Naive thymus-derived CD8-positive, alpha-beta T cell (primary cell): ENCODE data around the gene TSEN54. TPM values are rescaled to one million over a fixed set of nuclear protein-coding genes. Genes with fewer than 3 reads are reported as not detected.

Source experiments
- ATAC-seq, 2 donors: fragments of 150-1000 bp; cut with Tn5 transposase in 1 of 2; sonication (Bioruptor Pico), chemical (Tn5 transposase) in 1 of 2; 1 replicate in 1 of 2; 2 replicates in 1 of 2; pipeline ENCODE4 v1.10.0; 2021; ENCODE audit warnings: mild to moderate bottlenecking in 2 of 2, moderate library complexity in 2 of 2
- POLR2A ChIA-PET: fragments of 350-600 bp; sonication (Branson Sonifier 250); formaldehyde crosslinking; loops from one replicate; lab custom pipeline; 2021; ENCODE audit warnings: antibody characterized with exemption; lab: Charles Lee
- DNase-seq, 10 donors: peaks; one replicate each; pipeline versions ENCODE4 v3.0.0 to v3.0.0-alpha.2; 2020 to 2022
- H3K27ac Mint-ChIP-seq, 10 donors: one replicate each; pipeline ENCODE4 v1.8.0; 2020 to 2022; ENCODE audit warnings: mild to moderate bottlenecking in 10 of 10, mixed read lengths in 10 of 10, moderate library complexity in 4 of 10, inconsistent platforms in 1 of 10
- H3K27me3 Mint-ChIP-seq, 5 donors: one replicate each; pipeline ENCODE4 v1.8.0; 2021 to 2022; ENCODE audit warnings: mixed read lengths in 5 of 5
- H3K36me3 Mint-ChIP-seq, 3 donors: one replicate each; pipeline ENCODE4 v1.8.0; 2020 to 2022; ENCODE audit warnings: mixed read lengths in 3 of 3, mild to moderate bottlenecking in 2 of 3, inconsistent platforms in 1 of 3
- H3K4me1 Mint-ChIP-seq, 4 donors: one replicate each; pipeline ENCODE4 v1.8.0; 2021 to 2022; ENCODE audit warnings: mixed read lengths in 4 of 4
- H3K4me3 Mint-ChIP-seq, 10 donors: one replicate each; pipeline ENCODE4 v1.8.0; 2020 to 2022; ENCODE audit warnings: mild to moderate bottlenecking in 10 of 10, mixed read lengths in 10 of 10, moderate library complexity in 6 of 10, inconsistent platforms in 1 of 10
- H3K9me3 Mint-ChIP-seq, 9 donors: one replicate each; pipeline ENCODE4 v1.8.0; 2020 to 2022; ENCODE audit warnings: mixed read lengths in 9 of 9, mild to moderate bottlenecking in 3 of 9, inconsistent platforms in 1 of 9, moderate library complexity in 1 of 9
- polyA plus RNA-seq, 3 donors: library from polyadenylated mRNA; unstranded; fragments of 300-500 nt; fragmentation: Illumina TruSeq; gene quantifications; one replicate each; pipeline ENCODE4 v1.2.3, GENCODE V29; 2021
- total RNA-seq, 8 experiments: library from RNA in 2 of 8; stranded (reverse) in 2 of 8; gene quantifications; one replicate each; pipeline ENCODE4 v1.2.3 and lab custom pipeline; 2021 to 2026

TSEN54 gene
- total RNA-seq, result 10 to 100 TPM; 53.1 to 54.4 TPM
- 100 to 1,000 TPM in 2 of 3 donors, 10 to 100 TPM in 1; 98.2 to 121 (median 103) TPM for polyA plus RNA-seq
- 49.4 to 82.2 (median 69.1) reads per million in 6 experiments for total RNA-seq (lab: John Stamatoyannopoulos, UW)

- Mint-ChIP-seq H3K36me3 (peaks cover 0 to 26% (median 8%) of the 10 kb centered on the region in 3 donors), H3K9me3 (no peaks in the 10 kb centered on the region), H3K27ac (peak within 1 kb of the TSS in 9 of 10 donors; percentile 90 to 98 (median 96)), H3K27me3 (no peaks in the 10 kb centered on the region), H3K4me1 (peaks cover 13 to 30% (median 26%) of the 10 kb centered on the region in 4 donors), H3K4me3 (peak within 1 kb of the TSS; percentile 71 to 90 (median 85))
- POLR2A ChIA-PET, result interaction anchor here (0.6 to 3.1 kb wide), 26 partner anchors 9 to 1066 kb away, joined by 3 to 32 read pairs (median 4); partner anchors contain the start of genes FDXR, GRB2, LLGL2 and MIF4GD
- DNase-seq (peak; percentile 88 to 97 (median 92)), ATAC-seq (peak; percentile 74 to 76)
Measured at GRCh38 chr17:75516255-75516618, at the start of gene TSEN54. Gene TSEN54 (plus strand): TSS chr17:75516528. CDS start chr17:75516561, 33 bp downstream.

- ATAC-seq (no peak), DNase-seq (no peak)
- Mint-ChIP-seq H3K27me3 (no peaks in the 10 kb centered on the region), H3K9me3 (no peaks in the 10 kb centered on the region), H3K36me3 (peaks cover 7 to 23% (median 8%) of the 10 kb centered on the region in 3 donors), H3K4me1 (peaks cover 12 to 32% (median 14%) of the 10 kb centered on the region in 4 donors), H3K4me3 (no peak overlapping the region), H3K27ac (peak overlapping the region in 1 of 10 donors; percentile 47)
- POLR2A ChIA-PET, result interaction anchor here (1.4 kb wide), 1 partner anchor 12 kb away, joined by 4 read pairs; the partner anchor contains the start of gene TMEM94
Measured at GRCh38 chr17:75468291-75468754, 48.0 kb upstream of the TSEN54 start.

DNA sequence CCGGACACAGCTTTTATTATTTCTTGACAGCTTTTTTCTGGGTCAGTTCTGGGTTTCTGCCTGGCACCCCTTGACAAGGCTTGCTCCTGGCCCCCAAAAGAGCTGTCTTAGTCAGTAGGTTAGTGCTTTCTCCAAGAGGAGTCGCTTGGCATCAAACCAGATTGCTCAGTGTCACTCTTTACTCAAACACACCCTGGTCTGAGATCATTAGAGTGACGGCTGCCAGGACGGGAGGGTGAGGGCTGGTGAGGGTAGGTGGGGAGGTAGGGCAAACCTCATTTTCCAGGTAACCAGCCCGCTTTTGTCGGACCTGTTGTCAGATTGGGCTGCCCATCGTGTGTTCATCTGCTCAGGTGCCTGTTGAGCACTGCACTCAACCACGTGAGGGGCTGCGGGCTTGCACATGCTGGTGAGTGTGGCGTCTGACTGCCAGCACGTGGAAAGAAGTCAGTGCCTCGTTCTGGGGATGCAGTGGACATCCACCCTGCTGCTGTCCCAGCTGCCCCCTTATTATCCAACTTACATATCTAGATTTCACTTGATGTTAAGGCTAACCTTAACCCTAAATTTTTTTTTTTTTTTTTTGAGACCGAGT, 47.5 kb upstream of the TSEN54 start:
- Mint-ChIP-seq H3K4me1 (peaks cover 8 to 26% (median 10%) of the 10 kb centered on the region in 4 donors), H3K27ac (peak overlapping the region in 1 of 10 donors; percentile 47), H3K27me3 (no peaks in the 10 kb centered on the region), H3K4me3 (no peak overlapping the region), H3K9me3 (no peaks in the 10 kb centered on the region), H3K36me3 (peaks cover 7 to 28% (median 8%) of the 10 kb centered on the region in 3 donors)
- no peak for DNase-seq
- POLR2A ChIA-PET, result interaction anchor here (1.4 kb wide), 1 partner anchor 12 kb away, joined by 4 read pairs; the partner anchor contains the start of gene TMEM94
- no peak for ATAC-seq

GRCh38 chr17:75471207-75471606, 45.1 kb upstream of the TSEN54 start:
- DNase-seq (no peak), ATAC-seq (no peak)
- H3K4me1 Mint-ChIP-seq, result peaks cover 1 to 9% (median 4%) of the 10 kb centered on the region in 4 donors
- no peaks in the 10 kb centered on the region for H3K9me3 Mint-ChIP-seq
- POLR2A ChIA-PET, result interaction anchor here (0.7 kb wide), 1 partner anchor 167 kb away, joined by 6 read pairs; no protein-coding TSS in a partner anchor
- no peaks in the 10 kb centered on the region for H3K27me3 Mint-ChIP-seq
- H3K4me3 Mint-ChIP-seq, result no peak overlapping the region
- H3K36me3 Mint-ChIP-seq, result peaks cover 7 to 38% (median 10%) of the 10 kb centered on the region in 3 donors
- peak overlapping the region in 1 of 10 donors; percentile 48 for H3K27ac Mint-ChIP-seq

- ATAC-seq (no peak), DNase-seq (no peak)
- Mint-ChIP-seq H3K4me1 (peaks cover 1 to 13% (median 6%) of the 10 kb centered on the region in 4 donors), H3K36me3 (peaks cover 7 to 47% (median 14%) of the 10 kb centered on the region in 3 donors), H3K27ac (peak overlapping the region in 2 of 10 donors; percentile 19 to 27), H3K27me3 (no peaks in the 10 kb centered on the region), H3K9me3 (no peaks in the 10 kb centered on the region), H3K4me3 (no peak overlapping the region)
- POLR2A ChIA-PET, result no interaction called here
Measured at GRCh38 chr17:75472119-75472518, 44.2 kb upstream of the TSEN54 start.

GRCh38 chr17:75473246-75473645, 43.1 kb upstream of the TSEN54 start:
- POLR2A ChIA-PET, result no interaction called here
- DNase-seq, result no peak
- no peaks in the 10 kb centered on the region for H3K9me3 Mint-ChIP-seq
- H3K27me3 Mint-ChIP-seq, result no peaks in the 10 kb centered on the region
- H3K36me3 Mint-ChIP-seq, result peaks cover 7 to 47% (median 14%) of the 10 kb centered on the region in 3 donors
- no peak overlapping the region for H3K4me3 Mint-ChIP-seq
- peak overlapping the region in 2 of 10 donors; percentile 48 to 56 for H3K27ac Mint-ChIP-seq
- ATAC-seq, result no peak
- H3K4me1 Mint-ChIP-seq, result peaks cover 1 to 9% (median 5%) of the 10 kb centered on the region in 4 donors

- ATAC-seq (no peak), DNase-seq (no peak)
- POLR2A ChIA-PET, result interaction anchor here (0.9 kb wide), 2 partner anchors 18 to 90 kb away, joined by 3 to 4 read pairs; partner anchors contain the start of gene TMEM94
- peaks cover 1 to 9% (median 5%) of the 10 kb centered on the region in 4 donors for H3K4me1 Mint-ChIP-seq
- H3K4me3 Mint-ChIP-seq, result no peak overlapping the region
- no peaks in the 10 kb centered on the region for H3K27me3 Mint-ChIP-seq
- no peaks in the 10 kb centered on the region for H3K9me3 Mint-ChIP-seq
- peaks cover 7 to 47% (median 13%) of the 10 kb centered on the region in 3 donors for H3K36me3 Mint-ChIP-seq
- H3K27ac Mint-ChIP-seq, result peak overlapping the region in 1 of 10 donors; percentile 24
Measured at GRCh38 chr17:75474736-75475135, 41.6 kb upstream of the TSEN54 start.

DNA sequence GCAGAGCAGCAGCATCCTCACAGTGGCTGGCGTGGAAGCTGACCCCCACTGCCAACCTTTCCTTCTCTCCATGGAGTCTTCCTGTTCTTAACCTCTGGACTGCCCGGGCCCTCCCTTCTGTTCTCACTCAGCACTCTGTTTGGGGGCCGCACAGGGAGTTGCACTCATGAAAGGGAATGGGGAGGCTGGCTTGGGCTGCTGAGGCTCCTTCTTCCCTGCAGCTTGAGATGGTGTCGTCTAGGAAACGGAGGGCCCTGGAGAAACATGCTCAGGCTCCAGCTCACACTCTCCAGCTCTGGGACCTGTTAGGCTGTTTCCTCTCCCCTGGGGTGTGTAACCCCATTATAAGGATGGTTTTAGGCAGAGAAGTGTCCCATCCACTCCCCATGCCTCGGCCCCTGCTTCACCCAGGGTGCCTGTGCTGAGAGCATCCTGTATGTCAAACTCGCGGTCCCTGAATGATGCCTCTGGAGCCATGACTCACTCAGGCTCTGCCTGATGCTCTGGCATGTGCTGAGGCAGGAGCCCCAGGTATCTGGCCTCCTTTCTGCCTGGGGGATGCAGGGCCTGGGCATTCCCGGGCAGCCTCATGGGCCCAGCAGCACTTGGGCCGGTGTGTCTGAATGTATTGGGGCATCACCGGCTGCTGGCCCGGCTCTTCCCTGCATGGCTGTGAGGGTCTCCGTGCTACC, 41.0 kb upstream of the TSEN54 start:
- DNase-seq (no peak), ATAC-seq (no peak)
- Mint-ChIP-seq H3K27ac (peak overlapping the region in 1 of 10 donors; percentile 59), H3K36me3 (peaks cover 7 to 47% (median 13%) of the 10 kb centered on the region in 3 donors), H3K27me3 (no peaks in the 10 kb centered on the region), H3K4me1 (peaks cover 2 to 12% (median 5%) of the 10 kb centered on the region in 4 donors), H3K4me3 (no peak overlapping the region), H3K9me3 (no peaks in the 10 kb centered on the region)
- POLR2A ChIA-PET, result interaction anchor here (0.9 to 1.1 kb wide), 3 partner anchors 19 to 90 kb away, joined by 3 to 4 read pairs (median 4); partner anchors contain the start of gene TMEM94

GRCh38 chr17:75475851-75476250, 40.5 kb upstream of the TSEN54 start:
- Mint-ChIP-seq H3K36me3 (peaks cover 7 to 47% (median 13%) of the 10 kb centered on the region in 3 donors), H3K4me1 (peaks cover 2 to 12% (median 5%) of the 10 kb centered on the region in 4 donors), H3K27me3 (no peaks in the 10 kb centered on the region), H3K4me3 (no peak overlapping the region), H3K9me3 (no peaks in the 10 kb centered on the region), H3K27ac (peak overlapping the region in 1 of 10 donors; percentile 59)
- no peak for DNase-seq
- POLR2A ChIA-PET, result interaction anchor here (1.1 to 1.3 kb wide), 2 partner anchors 11 to 19 kb away, joined by 4 to 5 read pairs; partner anchors contain the start of gene TMEM94
- no peak for ATAC-seq

- Mint-ChIP-seq H3K36me3 (peaks cover 7 to 45% (median 13%) of the 10 kb centered on the region in 3 donors), H3K27ac (peak overlapping the region in 2 of 10 donors; percentile 31 to 72), H3K27me3 (no peaks in the 10 kb centered on the region), H3K4me3 (no peak overlapping the region), H3K9me3 (no peaks in the 10 kb centered on the region), H3K4me1 (peaks cover 2 to 12% (median 6%) of the 10 kb centered on the region in 4 donors)
- DNase-seq, result no peak
- no peak for ATAC-seq
- POLR2A ChIA-PET, result interaction anchor here (1.1 to 1.3 kb wide), 2 partner anchors 11 to 20 kb away, joined by 4 to 5 read pairs; partner anchors contain the start of gene TMEM94
Measured at GRCh38 chr17:75476271-75476671, 40.1 kb upstream of the TSEN54 start.

DNA sequence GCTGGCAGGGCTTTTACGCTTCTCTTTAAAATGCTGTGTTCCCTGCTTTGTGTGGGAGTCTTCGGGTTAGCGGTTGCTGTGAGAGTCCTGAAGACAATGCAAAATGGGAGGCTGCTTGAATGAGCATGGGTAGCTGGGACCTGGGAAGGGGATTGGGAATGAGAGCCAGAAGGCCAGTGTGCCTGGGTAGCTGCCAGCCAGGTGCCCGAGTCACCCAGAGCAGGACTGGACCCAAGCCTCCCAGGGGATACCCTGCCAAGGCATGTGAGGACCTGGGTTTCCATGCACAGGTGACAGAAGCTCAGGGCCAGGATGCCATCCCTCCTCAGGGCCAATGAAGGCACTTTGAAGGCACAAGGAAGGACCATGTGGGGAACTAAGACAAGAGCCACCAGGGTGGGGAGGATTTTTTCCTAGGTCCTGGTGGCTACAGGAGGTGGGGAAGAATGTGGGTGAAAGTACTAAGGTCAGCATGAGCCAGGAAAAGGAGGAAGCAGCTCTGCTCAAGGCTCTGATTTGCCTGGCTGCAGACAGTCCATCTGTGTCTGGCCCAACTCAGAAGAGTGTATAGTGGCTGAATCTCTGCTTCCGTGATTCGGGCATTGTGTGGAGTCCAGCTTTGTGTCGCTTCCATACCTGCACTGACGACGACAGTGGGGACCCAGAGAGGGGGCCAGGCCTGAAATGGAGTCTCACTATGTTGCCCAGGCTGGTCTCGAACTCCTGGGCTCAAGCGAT, 39.4 kb upstream of the TSEN54 start:
- Mint-ChIP-seq H3K36me3 (peaks cover 7 to 42% (median 13%) of the 10 kb centered on the region in 3 donors), H3K4me3 (no peak overlapping the region), H3K27ac (peak overlapping the region in 3 of 10 donors; percentile 8 to 72 (median 10)), H3K27me3 (no peaks in the 10 kb centered on the region), H3K4me1 (peaks cover 2 to 12% (median 6%) of the 10 kb centered on the region in 4 donors), H3K9me3 (no peaks in the 10 kb centered on the region)
- POLR2A ChIA-PET, result interaction anchor here (1.3 kb wide), 1 partner anchor 10 kb away, joined by 5 read pairs; no protein-coding TSS in a partner anchor
- DNase-seq (no peak), ATAC-seq (no peak)
